ENCODE data around the gene SCMH1. TPM values are rescaled to one million over a fixed set of nuclear protein-coding genes. Genes with fewer than 3 reads are reported as not detected.

Gene SCMH1
- total RNA-seq, 1 donor from 2014 or later, result 13.0 TPM

DNA sequence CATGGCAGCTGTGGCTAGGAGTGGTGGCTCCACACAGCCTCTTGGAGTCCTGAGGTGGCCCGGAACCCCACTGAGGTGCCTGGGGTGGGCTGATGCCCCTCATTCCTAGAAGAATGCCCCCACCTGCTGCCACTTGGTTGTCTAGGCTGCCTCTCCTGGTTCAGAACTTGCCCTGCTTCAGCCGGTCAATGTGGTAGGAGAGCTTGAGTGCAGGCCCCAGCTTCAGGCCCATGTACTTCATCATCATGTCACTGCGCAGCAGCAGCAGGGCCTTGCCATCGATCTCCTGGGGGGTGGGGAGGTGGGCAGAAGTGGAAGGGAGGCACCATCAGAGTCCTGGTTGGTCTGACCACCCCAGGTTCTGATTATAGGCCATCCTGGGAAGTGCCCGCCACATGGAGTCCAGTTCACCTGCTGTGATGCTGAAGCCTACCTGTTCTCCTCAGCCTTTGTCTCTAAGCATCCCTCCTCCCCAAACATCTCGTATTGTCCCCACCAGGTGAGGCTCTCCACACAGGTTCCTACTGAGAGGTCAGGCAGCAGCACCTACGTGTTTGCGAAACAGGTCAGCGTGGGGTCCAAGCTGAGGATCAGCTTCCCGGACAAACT lies 214.0 kb downstream of the SCMH1 start:
- no peaks in the 10 kb centered on the region for H3K4me1 ChIP-seq (ENCODE audit: control insufficient read depth in 3 of 3, insufficient read depth in 3 of 3, low read length in 3 of 3)
- no peak overlapping the region for H3K27ac ChIP-seq (ENCODE audit: low read depth, low read length)
- peaks cover 26 to 46% (median 29%) of the 10 kb centered on the region in 3 donors for H3K36me3 ChIP-seq (ENCODE audit: control insufficient read depth in 3 of 3, insufficient read depth in 3 of 3, low read length in 3 of 3)
- no peaks in the 10 kb centered on the region for H3K27me3 ChIP-seq (ENCODE audit: control insufficient read depth in 3 of 3, insufficient read depth in 3 of 3, low read length in 3 of 3)
- no peak overlapping the region for H3K9ac ChIP-seq (ENCODE audit: low read depth in 1 of 3, low read length in 3 of 3)
- no peaks in the 10 kb centered on the region for H3K9me3 ChIP-seq (ENCODE audit: control insufficient read depth in 3 of 3, low read length in 3 of 3)
- no peak overlapping the region for H3K4me3 ChIP-seq (ENCODE audit: low read length in 3 of 3)

DNA sequence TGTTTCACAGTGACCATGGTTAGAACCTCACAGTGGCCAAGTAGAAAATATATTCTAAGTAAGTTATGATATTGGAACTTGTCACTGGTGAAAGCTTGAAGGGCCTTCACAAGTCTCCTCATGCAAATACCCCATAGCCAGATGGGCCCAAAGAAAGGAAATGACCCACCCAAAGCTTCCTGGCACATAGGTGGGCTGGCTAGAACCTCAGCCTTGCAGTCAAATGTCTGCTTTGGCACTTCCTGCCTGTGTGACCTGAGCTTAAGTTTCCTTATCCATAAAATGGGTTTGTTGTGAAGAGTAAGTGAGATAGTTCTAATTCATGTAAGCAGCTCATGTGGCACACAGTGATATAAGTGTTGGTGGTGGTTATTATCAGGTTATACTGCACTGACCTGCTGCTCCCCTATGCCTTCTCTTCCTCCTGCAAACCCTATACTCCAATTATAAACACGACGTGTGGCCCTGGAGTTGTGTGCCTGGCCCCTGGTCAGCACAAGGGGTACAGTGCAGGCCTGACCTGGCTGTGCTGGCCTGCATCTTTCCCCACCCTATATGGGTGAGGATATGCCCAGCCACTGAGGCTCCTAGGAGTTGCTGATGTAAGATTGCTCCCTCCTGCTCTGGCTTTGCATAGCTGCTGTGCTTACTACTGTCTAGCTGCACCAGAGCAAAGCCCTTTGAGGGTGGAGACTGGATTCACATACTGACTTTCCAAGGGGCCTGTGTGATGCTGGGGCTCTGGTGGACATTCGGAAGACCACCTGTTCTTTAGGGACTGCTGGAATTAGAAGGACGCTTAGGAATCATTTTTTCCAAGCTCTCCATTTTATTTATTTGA lies 215.9 kb downstream of the SCMH1 start:
- Histone ChIP-seq H3K36me3 (ENCODE audit: control insufficient read depth in 3 of 3, insufficient read depth in 3 of 3, low read length in 3 of 3) (peaks cover 22 to 34% (median 25%) of the 10 kb centered on the region in 3 donors), H3K27ac (ENCODE audit: low read depth, low read length) (no peak overlapping the region), H3K9me3 (ENCODE audit: control insufficient read depth in 3 of 3, low read length in 3 of 3) (no peaks in the 10 kb centered on the region), H3K4me3 (ENCODE audit: low read length in 3 of 3) (no peak overlapping the region), H3K27me3 (ENCODE audit: control insufficient read depth in 3 of 3, insufficient read depth in 3 of 3, low read length in 3 of 3) (no peaks in the 10 kb centered on the region), H3K9ac (ENCODE audit: low read depth in 1 of 3, low read length in 3 of 3) (no peak overlapping the region), H3K4me1 (ENCODE audit: control insufficient read depth in 3 of 3, insufficient read depth in 3 of 3, low read length in 3 of 3) (peaks cover 0 to 6% (median 4%) of the 10 kb centered on the region in 3 donors)

DNA sequence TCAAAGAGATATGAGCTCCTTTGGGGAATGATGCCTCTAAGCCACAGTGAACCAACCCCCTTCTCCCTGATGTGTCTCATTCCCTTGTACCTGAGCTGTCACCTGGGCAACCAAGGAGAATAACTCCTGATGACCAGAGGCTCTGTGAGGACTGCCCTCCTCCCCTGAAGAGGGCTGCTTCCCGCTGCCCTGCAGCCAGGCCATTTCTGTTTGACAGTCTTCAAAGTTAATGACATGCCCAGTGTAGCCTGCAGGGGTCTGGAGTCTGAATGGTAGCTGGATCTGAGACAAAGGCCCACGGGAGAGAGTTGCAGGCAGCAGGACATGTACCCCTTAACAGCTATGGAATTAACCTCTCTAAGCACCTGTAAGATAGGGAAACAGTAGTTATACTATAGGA lies 217.2 kb downstream of the SCMH1 start:
- Histone ChIP-seq H3K4me3 (ENCODE audit: low read length in 3 of 3) (no peak overlapping the region), H3K27ac (ENCODE audit: low read depth, low read length) (no peak overlapping the region), H3K36me3 (ENCODE audit: control insufficient read depth in 3 of 3, insufficient read depth in 3 of 3, low read length in 3 of 3) (peaks cover 20 to 25% (median 24%) of the 10 kb centered on the region in 3 donors), H3K27me3 (ENCODE audit: control insufficient read depth in 3 of 3, insufficient read depth in 3 of 3, low read length in 3 of 3) (no peaks in the 10 kb centered on the region), H3K4me1 (ENCODE audit: control insufficient read depth in 3 of 3, insufficient read depth in 3 of 3, low read length in 3 of 3) (peaks cover 0 to 6% (median 4%) of the 10 kb centered on the region in 3 donors), H3K9me3 (ENCODE audit: control insufficient read depth in 3 of 3, low read length in 3 of 3) (no peaks in the 10 kb centered on the region), H3K9ac (ENCODE audit: low read depth in 1 of 3, low read length in 3 of 3) (no peak overlapping the region)

DNA sequence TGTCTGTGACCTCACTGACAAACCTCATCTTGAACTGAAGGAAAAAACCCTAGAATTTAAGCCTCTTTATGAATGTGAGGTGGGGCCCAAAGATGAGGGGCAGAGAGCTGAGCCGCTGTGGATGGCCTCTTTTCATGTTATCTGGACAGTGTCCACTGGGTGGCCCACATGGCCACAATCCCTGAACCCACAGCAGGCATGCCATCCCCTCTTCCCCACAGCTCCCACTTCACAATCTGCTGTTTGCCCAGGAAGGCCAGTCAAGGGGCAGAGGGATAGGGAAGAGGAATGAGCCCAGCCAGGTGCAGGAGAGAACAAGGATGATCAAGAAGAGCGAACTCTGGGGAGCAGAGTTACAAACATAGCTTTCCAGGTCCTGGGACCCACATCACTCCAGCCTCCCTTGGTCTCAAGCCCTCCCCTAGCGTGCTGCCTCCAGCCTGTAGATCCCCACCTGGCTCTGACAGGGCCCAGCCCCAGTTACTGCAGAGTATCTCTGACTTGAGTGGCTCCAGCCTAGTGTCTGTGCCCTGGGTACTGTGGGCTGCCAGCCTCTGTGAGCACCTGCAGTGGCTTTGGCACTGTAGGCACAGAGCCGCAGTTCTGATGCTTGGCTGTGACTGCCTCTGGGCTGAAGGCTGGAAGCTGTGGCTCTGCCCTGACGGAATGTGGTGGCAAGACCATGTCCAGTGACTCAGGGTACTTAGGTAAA lies 218.7 kb downstream of the SCMH1 start:
- Histone ChIP-seq H3K4me3 (ENCODE audit: low read length in 3 of 3) (no peak overlapping the region), H3K9me3 (ENCODE audit: control insufficient read depth in 3 of 3, low read length in 3 of 3) (no peaks in the 10 kb centered on the region), H3K4me1 (ENCODE audit: control insufficient read depth in 3 of 3, insufficient read depth in 3 of 3, low read length in 3 of 3) (peaks cover 0 to 6% (median 4%) of the 10 kb centered on the region in 3 donors), H3K27ac (ENCODE audit: low read depth, low read length) (no peak overlapping the region), H3K27me3 (ENCODE audit: control insufficient read depth in 3 of 3, insufficient read depth in 3 of 3, low read length in 3 of 3) (no peaks in the 10 kb centered on the region), H3K36me3 (ENCODE audit: control insufficient read depth in 3 of 3, insufficient read depth in 3 of 3, low read length in 3 of 3) (peaks cover 17 to 20% (median 19%) of the 10 kb centered on the region in 3 donors), H3K9ac (ENCODE audit: low read depth in 1 of 3, low read length in 3 of 3) (no peak overlapping the region)

DNA sequence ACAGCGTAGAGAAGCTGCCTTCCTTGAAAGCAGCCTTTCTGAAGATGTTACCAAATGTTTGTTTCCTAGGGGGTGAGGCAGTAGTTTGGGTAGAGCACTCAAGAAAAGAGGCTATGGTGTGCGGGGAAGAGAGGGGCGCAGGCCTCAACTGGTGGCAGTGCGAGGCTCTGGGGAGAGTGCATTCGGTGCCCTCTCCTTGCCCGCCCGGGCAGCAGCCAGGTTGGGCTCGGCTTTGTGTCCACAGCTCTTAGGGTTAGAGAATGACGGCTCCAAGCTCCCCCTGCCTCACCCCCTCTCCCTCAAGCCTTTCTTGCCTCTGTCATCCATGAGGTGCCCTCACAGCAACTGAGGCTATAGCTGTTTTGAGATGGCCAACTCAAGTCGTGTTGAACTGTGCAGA lies 219.7 kb downstream of the SCMH1 start:
- Histone ChIP-seq H3K9me3 (ENCODE audit: control insufficient read depth in 3 of 3, low read length in 3 of 3) (no peaks in the 10 kb centered on the region), H3K9ac (ENCODE audit: low read depth in 1 of 3, low read length in 3 of 3) (no peak overlapping the region), H3K36me3 (ENCODE audit: control insufficient read depth in 3 of 3, insufficient read depth in 3 of 3, low read length in 3 of 3) (peaks cover 11 to 14% (median 13%) of the 10 kb centered on the region in 3 donors), H3K4me1 (ENCODE audit: control insufficient read depth in 3 of 3, insufficient read depth in 3 of 3, low read length in 3 of 3) (peaks cover 0 to 6% (median 4%) of the 10 kb centered on the region in 3 donors), H3K27me3 (ENCODE audit: control insufficient read depth in 3 of 3, insufficient read depth in 3 of 3, low read length in 3 of 3) (no peaks in the 10 kb centered on the region), H3K27ac (ENCODE audit: low read depth, low read length) (no peak overlapping the region), H3K4me3 (ENCODE audit: low read length in 3 of 3) (no peak overlapping the region)

DNA sequence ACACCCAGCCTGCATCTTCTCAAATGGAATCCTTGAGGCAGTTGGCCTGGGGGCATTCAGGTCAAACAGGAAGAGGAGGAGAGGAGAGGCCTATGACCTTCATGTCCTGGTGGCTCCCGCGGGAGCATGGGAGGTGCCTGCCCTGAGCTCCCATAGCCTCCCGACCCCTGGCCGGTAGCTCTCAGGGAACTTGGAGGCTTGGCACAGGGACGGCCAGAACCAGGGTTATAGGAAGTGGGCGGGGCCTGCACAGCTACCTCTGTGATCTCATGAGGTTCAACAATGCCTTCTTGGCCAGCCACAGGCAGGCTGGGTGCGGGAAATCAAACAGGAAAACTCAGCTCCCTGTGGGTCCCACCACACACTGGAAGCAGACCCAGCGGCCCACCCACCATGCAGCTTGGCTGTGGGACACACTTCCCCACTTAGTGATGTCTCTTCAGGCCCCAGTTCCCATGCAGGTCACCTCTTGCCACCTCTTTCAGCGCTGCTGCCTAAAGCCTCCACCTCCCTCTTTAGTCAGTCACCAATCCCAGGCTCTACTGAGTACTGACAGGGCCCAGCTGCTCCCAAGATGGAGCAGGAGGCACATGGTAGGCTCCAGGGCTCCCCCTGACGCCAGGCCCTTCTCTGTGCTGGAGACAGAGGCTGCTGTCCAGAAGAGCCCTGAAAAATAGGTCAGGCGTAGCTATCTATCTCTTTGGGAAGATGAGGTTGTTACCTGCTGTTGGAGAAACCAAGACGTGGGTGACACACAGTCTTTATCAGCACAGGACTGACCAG lies 220.4 kb downstream of the SCMH1 start, which contains the start of gene SLFNL1:
TSS of gene SLFNL1 (minus strand) at position 200 of the 783 bp plus-strand sequence. CDS start 1,065 bp downstream, outside the sequence.
- Histone ChIP-seq H3K27ac (ENCODE audit: low read depth, low read length) (no peak within 1 kb of the TSS), H3K36me3 (ENCODE audit: control insufficient read depth in 3 of 3, insufficient read depth in 3 of 3, low read length in 3 of 3) (peaks cover 10 to 12% (median 11%) of the 10 kb centered on the region in 3 donors)

DNA sequence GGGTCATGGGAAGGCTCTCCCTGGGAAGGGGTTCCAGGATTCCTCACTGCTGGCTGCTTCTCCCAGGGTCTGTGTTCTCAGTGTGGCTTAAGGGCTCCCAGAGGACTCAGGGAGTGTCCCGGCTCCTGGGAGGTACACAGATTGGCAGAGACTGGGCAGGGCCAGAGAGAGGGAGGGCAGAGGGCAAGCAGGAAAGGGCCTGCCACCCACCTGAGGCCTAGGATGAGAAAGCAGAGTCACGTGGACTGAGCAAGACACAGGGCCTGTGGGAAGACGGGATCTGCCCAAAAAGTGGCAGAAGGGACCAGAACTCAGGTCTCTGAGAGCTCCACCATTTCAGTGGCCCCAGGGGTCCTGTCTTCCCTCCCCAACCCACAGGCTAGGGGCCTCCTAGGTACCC lies 221.5 kb downstream of the SCMH1 start:
- Histone ChIP-seq H3K27ac (ENCODE audit: low read depth, low read length) (no peak overlapping the region), H3K9ac (ENCODE audit: low read depth in 1 of 3, low read length in 3 of 3) (no peak overlapping the region), H3K36me3 (ENCODE audit: control insufficient read depth in 3 of 3, insufficient read depth in 3 of 3, low read length in 3 of 3) (peaks cover 5 to 7% (median 5%) of the 10 kb centered on the region in 3 donors), H3K9me3 (ENCODE audit: control insufficient read depth in 3 of 3, low read length in 3 of 3) (no peaks in the 10 kb centered on the region), H3K4me3 (ENCODE audit: low read length in 3 of 3) (no peak overlapping the region), H3K4me1 (ENCODE audit: control insufficient read depth in 3 of 3, insufficient read depth in 3 of 3, low read length in 3 of 3) (peaks cover 0 to 10% (median 4%) of the 10 kb centered on the region in 3 donors), H3K27me3 (ENCODE audit: control insufficient read depth in 3 of 3, insufficient read depth in 3 of 3, low read length in 3 of 3) (no peaks in the 10 kb centered on the region)

More for the DNA sequence above, 220.4 kb downstream of the SCMH1 start, which contains the start of gene SLFNL1:
- Histone ChIP-seq H3K9me3 (ENCODE audit: control insufficient read depth in 3 of 3, low read length in 3 of 3) (no peaks in the 10 kb centered on the region), H3K4me1 (ENCODE audit: control insufficient read depth in 3 of 3, insufficient read depth in 3 of 3, low read length in 3 of 3) (peaks cover 0 to 6% (median 4%) of the 10 kb centered on the region in 3 donors), H3K9ac (ENCODE audit: low read depth in 1 of 3, low read length in 3 of 3) (no peak within 1 kb of the TSS), H3K27me3 (ENCODE audit: control insufficient read depth in 3 of 3, insufficient read depth in 3 of 3, low read length in 3 of 3) (no peaks in the 10 kb centered on the region), H3K4me3 (ENCODE audit: low read length in 3 of 3) (no peak within 1 kb of the TSS)

DNA sequence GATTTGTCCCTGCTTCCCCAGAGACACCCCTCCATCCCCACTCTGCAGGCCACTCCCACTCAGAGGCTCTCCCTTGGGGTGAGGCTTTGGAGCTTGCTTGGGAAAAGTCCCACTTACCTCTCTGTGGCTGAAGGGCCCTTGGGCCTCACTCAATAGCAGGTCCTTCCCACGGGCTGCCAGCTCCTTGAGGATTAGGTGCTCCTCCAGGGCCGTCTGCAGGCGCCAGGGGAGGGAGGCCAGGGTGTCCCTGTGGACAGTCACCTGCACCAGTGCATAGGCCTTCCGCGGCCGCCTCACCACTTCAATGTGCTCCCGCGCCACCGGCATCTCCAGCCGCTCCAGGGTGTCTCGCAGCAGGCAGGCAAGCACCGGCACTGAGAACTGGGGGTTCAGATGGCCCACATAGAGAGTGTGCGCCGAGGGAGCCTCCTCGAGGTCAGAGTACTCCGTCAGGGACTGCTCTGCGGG lies 222.0 kb downstream of the SCMH1 start:
- H3K4me3 ChIP-seq (ENCODE audit: low read length in 3 of 3), result no peak overlapping the region
- no peaks in the 10 kb centered on the region for H3K27me3 ChIP-seq (ENCODE audit: control insufficient read depth in 3 of 3, insufficient read depth in 3 of 3, low read length in 3 of 3)
- H3K36me3 ChIP-seq (ENCODE audit: control insufficient read depth in 3 of 3, insufficient read depth in 3 of 3, low read length in 3 of 3), result peaks cover 5 to 7% (median 5%) of the 10 kb centered on the region in 3 donors
- no peaks in the 10 kb centered on the region for H3K9me3 ChIP-seq (ENCODE audit: control insufficient read depth in 3 of 3, low read length in 3 of 3)
- H3K27ac ChIP-seq (ENCODE audit: low read depth, low read length), result no peak overlapping the region
- H3K9ac ChIP-seq (ENCODE audit: low read depth in 1 of 3, low read length in 3 of 3), result no peak overlapping the region
- H3K4me1 ChIP-seq (ENCODE audit: control insufficient read depth in 3 of 3, insufficient read depth in 3 of 3, low read length in 3 of 3), result peaks cover 0 to 15% (median 4%) of the 10 kb centered on the region in 3 donors

DNA sequence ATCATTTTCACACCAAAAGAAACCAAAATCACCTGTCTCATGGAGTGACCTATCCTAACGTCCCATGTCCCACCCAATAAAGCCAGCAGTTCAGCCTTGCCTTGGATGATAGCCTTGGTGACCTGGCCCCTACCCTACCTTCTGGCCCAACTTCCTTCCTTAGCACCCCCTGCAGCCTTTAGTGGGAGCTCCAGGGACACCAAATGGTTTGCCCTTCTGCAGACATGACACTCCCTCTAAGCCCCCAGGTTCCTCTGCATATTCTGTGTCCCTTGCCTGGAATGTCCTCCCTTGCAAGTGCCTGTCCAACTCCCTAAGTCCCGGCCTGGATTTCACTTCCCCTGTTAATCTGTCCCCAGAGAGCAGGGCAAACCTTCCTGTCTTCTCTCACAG lies 222.8 kb downstream of the SCMH1 start:
- Histone ChIP-seq H3K27ac (ENCODE audit: low read depth, low read length) (no peak overlapping the region), H3K4me3 (ENCODE audit: low read length in 3 of 3) (no peak overlapping the region), H3K36me3 (ENCODE audit: control insufficient read depth in 3 of 3, insufficient read depth in 3 of 3, low read length in 3 of 3) (peaks cover 1 to 7% (median 5%) of the 10 kb centered on the region in 3 donors), H3K9me3 (ENCODE audit: control insufficient read depth in 3 of 3, low read length in 3 of 3) (no peaks in the 10 kb centered on the region), H3K27me3 (ENCODE audit: control insufficient read depth in 3 of 3, insufficient read depth in 3 of 3, low read length in 3 of 3) (no peaks in the 10 kb centered on the region), H3K4me1 (ENCODE audit: control insufficient read depth in 3 of 3, insufficient read depth in 3 of 3, low read length in 3 of 3) (peaks cover 0 to 18% (median 5%) of the 10 kb centered on the region in 3 donors), H3K9ac (ENCODE audit: low read depth in 1 of 3, low read length in 3 of 3) (no peak overlapping the region)

Data from skeletal muscle tissue (tissue), 4 donors.